HFFc6 (cell line): Measurements from ENCODE around the gene IGFL4. TPM values are rescaled to one million over a fixed set of nuclear protein-coding genes. Genes with fewer than 3 reads are reported as not detected.
"Not testable (repeated sequence)": the region's sequence is repeated elsewhere in the genome, so short reads cannot be mapped to it uniquely, and the experiment has no call there.

Experiments used
- DNase-seq: peaks from one replicate; pipeline ENCODE4 v3.0.0-alpha.2; 2018
- H3K27ac Mint-ChIP-seq: 2 replicates; pipeline ENCODE4 v1.8.0; 2020; ENCODE audit warnings: mild to moderate bottlenecking, mixed read lengths
- H3K27me3 Mint-ChIP-seq: 2 replicates; pipeline ENCODE4 v1.8.0; 2021; ENCODE audit warnings: mild to moderate bottlenecking, moderate library complexity, mixed read lengths; ENCODE audit not compliant: insufficient read depth
- H3K36me3 Mint-ChIP-seq: 2 replicates; pipeline ENCODE4 v1.8.0; 2021; ENCODE audit warnings: low read depth, mixed read lengths
- H3K4me1 Mint-ChIP-seq: 2 replicates; pipeline ENCODE4 v1.8.0; 2020; ENCODE audit warnings: low read depth, mixed read lengths
- H3K4me3 Mint-ChIP-seq: 2 replicates; pipeline ENCODE4 v1.8.0; 2020; ENCODE audit warnings: mild to moderate bottlenecking, moderate library complexity, mixed read lengths
- H3K9me3 Mint-ChIP-seq: 2 replicates; pipeline ENCODE4 v1.8.0; 2020; ENCODE audit warnings: mild to moderate bottlenecking, mixed read lengths
- CTCF ChIP-seq: fragments of 200-600 bp; sonication (generic); IDR thresholded peaks from 2 replicates; pipeline ENCODE4 v1.5.0; 2021; ENCODE audit warnings: antibody characterized with exemption, mild to moderate bottlenecking
- total RNA-seq, 6 experiments: library from RNA; stranded (reverse); fragmentation: NEBNext Ultra II Directional; extraction: Animal tissue kit (Norgen Biotek cat#: 25700); gene quantifications; 2 replicates in 1 of 6; 3 replicates in 5 of 6; pipeline ENCODE4 v1.2.3, GENCODE V29; 2021

IGFL4 gene
- total RNA-seq, 6 experiments from 2014 or later, result not detected

GRCh38 chr19:46082728-46083050 lies 41.9 kb upstream of the IGFL4 start:
- no peak for TF ChIP-seq CTCF
- no peak overlapping the region for H3K4me3 Mint-ChIP-seq
- H3K36me3 Mint-ChIP-seq, result peaks cover 17% of the 10 kb centered on the region
- H3K4me1 Mint-ChIP-seq, result peaks cover 33% of the 10 kb centered on the region
- DNase-seq, result peak; percentile 9
- peaks cover 25% of the 10 kb centered on the region for H3K9me3 Mint-ChIP-seq
- H3K27me3 Mint-ChIP-seq, result peaks cover 33% of the 10 kb centered on the region
- H3K27ac Mint-ChIP-seq, result no peak overlapping the region

- no peak overlapping the region for H3K4me3 Mint-ChIP-seq
- no peak overlapping the region for H3K27ac Mint-ChIP-seq
- peaks cover 25% of the 10 kb centered on the region for H3K9me3 Mint-ChIP-seq
- H3K27me3 Mint-ChIP-seq, result peaks cover 32% of the 10 kb centered on the region
- peaks cover 39% of the 10 kb centered on the region for H3K4me1 Mint-ChIP-seq
- TF ChIP-seq CTCF, result peak; percentile 90
- H3K36me3 Mint-ChIP-seq, result peaks cover 17% of the 10 kb centered on the region
- peak; percentile 72 for DNase-seq
These were observed 41.3 kb upstream of the IGFL4 start for GRCh38 chr19:46081928-46082727.

DNA sequence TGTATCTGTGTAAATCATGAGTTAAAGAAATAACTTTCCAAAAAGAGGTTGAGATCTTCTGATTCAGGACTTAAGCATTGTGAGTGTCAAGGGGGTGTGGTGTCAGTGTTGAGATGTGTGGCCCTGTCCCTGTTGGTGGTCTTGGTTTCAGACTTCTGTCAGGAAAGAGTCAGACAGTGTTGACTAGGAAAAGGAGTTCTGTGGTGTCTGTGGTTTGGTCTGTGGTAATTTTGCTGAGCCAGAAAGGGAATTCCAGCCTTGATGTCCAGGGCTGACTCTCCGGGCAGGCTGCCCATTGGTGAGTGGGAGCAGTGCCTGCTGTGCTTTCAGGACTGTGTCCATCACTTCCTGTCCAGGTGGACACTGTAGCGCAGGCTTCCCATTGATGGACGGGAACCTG lies 39.8 kb upstream of the IGFL4 start:
- peak; percentile 82 for DNase-seq
- Mint-ChIP-seq H3K27me3 (peaks cover 29% of the 10 kb centered on the region), H3K27ac (no peak overlapping the region), H3K36me3 (peaks cover 5% of the 10 kb centered on the region), H3K9me3 (peaks cover 10% of the 10 kb centered on the region), H3K4me1 (peaks cover 42% of the 10 kb centered on the region), H3K4me3 (no peak overlapping the region)
- TF ChIP-seq CTCF, result no peak

GRCh38 chr19:46079576-46079975 lies 38.8 kb upstream of the IGFL4 start:
- H3K36me3 Mint-ChIP-seq, result no peaks in the 10 kb centered on the region; the same call in 1 of the 2 replicates
- no peak for TF ChIP-seq CTCF
- H3K9me3 Mint-ChIP-seq, result peaks cover under 1% of the 10 kb centered on the region
- no peak overlapping the region for H3K27ac Mint-ChIP-seq
- no peak overlapping the region for H3K4me3 Mint-ChIP-seq
- peaks cover 23% of the 10 kb centered on the region for H3K27me3 Mint-ChIP-seq
- H3K4me1 Mint-ChIP-seq, result peaks cover 42% of the 10 kb centered on the region
- no peak for DNase-seq

GRCh38 chr19:46078573-46079332 lies 38.0 kb upstream of the IGFL4 start:
- H3K27ac Mint-ChIP-seq, H3K4me3 Mint-ChIP-seq, H3K36me3 Mint-ChIP-seq, H3K9me3 Mint-ChIP-seq: not testable (repeated sequence)
- peaks cover 23% of the 10 kb centered on the region for H3K27me3 Mint-ChIP-seq
- peak; percentile 33 for DNase-seq
- H3K4me1 Mint-ChIP-seq, result peaks cover 42% of the 10 kb centered on the region
- peak; percentile 79 for TF ChIP-seq CTCF
